Smooth muscle cell (in vitro differentiated cells): ENCODE measurements around the gene CBX3. TPM values are rescaled to one million over a fixed set of nuclear protein-coding genes. Genes with fewer than 3 reads are reported as not detected.

Experiments
- DNase-seq: peaks from one replicate; lab custom pipeline; 2025; ENCODE audit not compliant: unreplicated experiment; lab: John Stamatoyannopoulos, UW
- H2AFZ ChIP-seq: fragments of 200-600 bp; sonication (generic); 2 replicates; pipeline ENCODE4 v1.6.0; 2016; ENCODE audit warnings: antibody characterized with exemption, low read depth, mild to moderate bottlenecking
- H3F3A ChIP-seq: fragments of 200-600 bp; sonication (generic); 2 replicates; pipeline ENCODE4 v1.6.0; 2017; ENCODE audit warnings: antibody characterized with exemption, low read depth
- H3K27ac ChIP-seq: fragments of 200-600 bp; sonication (generic); 2 replicates; pipeline ENCODE4 v1.5.1; 2016; ENCODE audit warnings: low read depth, mild to moderate bottlenecking
- H3K27me3 ChIP-seq: fragments of 200-600 bp; sonication (generic); 2 replicates; pipeline ENCODE4 v1.6.1; 2016; ENCODE audit warnings: low read depth, mild to moderate bottlenecking
- H3K36me3 ChIP-seq: fragments of 200-600 bp; sonication (generic); 2 replicates; pipeline ENCODE4 v1.5.1; 2016; ENCODE audit warnings: low read depth
- H3K4me1 ChIP-seq: fragments of 200-600 bp; sonication (generic); 2 replicates; pipeline ENCODE4 v1.5.1; 2016; ENCODE audit warnings: low read depth
- H3K4me2 ChIP-seq: fragments of 200-600 bp; sonication (generic); 2 replicates; pipeline ENCODE4 v1.6.0; 2016; ENCODE audit warnings: mild to moderate bottlenecking
- H3K4me3 ChIP-seq: fragments of 200-600 bp; sonication (generic); 2 replicates; pipeline ENCODE4 v1.5.1; 2016; ENCODE audit warnings: mild to moderate bottlenecking
- H3K79me2 ChIP-seq: fragments of 200-600 bp; sonication (generic); 2 replicates; pipeline ENCODE4 v1.6.0; 2016; ENCODE audit warnings: low read depth, mild to moderate bottlenecking
- H3K9ac ChIP-seq: fragments of 200-600 bp; sonication (generic); 2 replicates; pipeline ENCODE4 v1.6.0; 2016; ENCODE audit warnings: low read depth
- H3K9me3 ChIP-seq: fragments of 200-600 bp; sonication (generic); replicated peaks from 2 replicates; pipeline ENCODE4 v1.5.1; 2016; ENCODE audit warnings: low read depth
- H4K20me1 ChIP-seq: fragments of 200-600 bp; sonication (generic); 2 replicates; pipeline ENCODE4 v1.6.0; 2016; ENCODE audit warnings: low read depth
- CTCF ChIP-seq: fragments of 200-600 bp; sonication (generic); IDR thresholded peaks from 2 replicates; pipeline ENCODE4 v1.5.1; 2017; ENCODE audit warnings: borderline replicate concordance, mild to moderate bottlenecking, antibody characterized with exemption; ENCODE audit not compliant: insufficient read depth, poor library complexity, severe bottlenecking
- WGBS: methylation state at CpG from one replicate; pipeline ENCODE4 v1.1.7; 2016; ENCODE audit warnings: low lambda C conversion rate; 5-methylcytosine and 5-hydroxymethylcytosine counted together
- polyA plus RNA-seq: library from polyadenylated mRNA; unstranded; fragments of >200 nt; fragmentation: Nextera tagmentation; extraction: Ambion mirVana; gene quantifications from 2 replicates; pipeline ENCODE4 v1.2.1, GENCODE V29; 2016
- total RNA-seq: library from RNA; depleted of rRNA; stranded (reverse); fragments of >200 nt; gene quantifications from 2 replicates; pipeline ENCODE4 v1.2.3, GENCODE V29; 2014

The CBX3 gene
- total and polyA plus RNA-seq, 2 experiments from 2014 or later, result 119 to 156 TPM

GRCh38 chr7:26168458-26169023 lies 33.0 kb upstream of the CBX3 start:
- no peak overlapping the region for H3K9ac ChIP-seq
- no peaks in the 10 kb centered on the region for H3K79me2 ChIP-seq
- no peaks in the 10 kb centered on the region for H4K20me1 ChIP-seq
- H3K27ac ChIP-seq, result no peak overlapping the region
- no peaks in the 10 kb centered on the region for H3K9me3 ChIP-seq
- H3F3A ChIP-seq, result no peaks in the 10 kb centered on the region
- no peaks in the 10 kb centered on the region for H3K36me3 ChIP-seq
- no peak overlapping the region for H3K4me2 ChIP-seq
- no peak overlapping the region for H2AFZ ChIP-seq
- 95% methylated on average over 6 of the region's 6 CpGs for WGBS
- TF ChIP-seq CTCF, result peak; percentile 25
- H3K27me3 ChIP-seq, result no peaks in the 10 kb centered on the region
- no peaks in the 10 kb centered on the region for H3K4me1 ChIP-seq
- DNase-seq, result no peak
- H3K4me3 ChIP-seq, result no peak overlapping the region

- Histone ChIP-seq H3F3A (no peaks in the 10 kb centered on the region), H4K20me1 (no peaks in the 10 kb centered on the region), H3K79me2 (no peaks in the 10 kb centered on the region), H3K9ac (no peak overlapping the region), H3K4me3 (no peak overlapping the region), H2AFZ (no peak overlapping the region), H3K36me3 (no peaks in the 10 kb centered on the region), H3K9me3 (no peaks in the 10 kb centered on the region), H3K4me1 (no peaks in the 10 kb centered on the region), H3K27ac (no peak overlapping the region), H3K4me2 (no peak overlapping the region), H3K27me3 (no peaks in the 10 kb centered on the region)
- TF ChIP-seq CTCF, result no peak
- DNase-seq, result no peak
- 91% methylated on average over 3 of the region's 3 CpGs for WGBS
Measured at GRCh38 chr7:26169271-26169670, 32.3 kb upstream of the CBX3 start.

- Histone ChIP-seq H3K79me2 (no peaks in the 10 kb centered on the region), H3K4me2 (no peak overlapping the region), H3K27ac (no peak overlapping the region), H3K9ac (no peak overlapping the region), H3K4me1 (no peaks in the 10 kb centered on the region), H3K36me3 (no peaks in the 10 kb centered on the region), H3F3A (no peaks in the 10 kb centered on the region), H3K9me3 (no peaks in the 10 kb centered on the region), H3K4me3 (no peak overlapping the region), H3K27me3 (no peaks in the 10 kb centered on the region), H2AFZ (no peak overlapping the region), H4K20me1 (no peaks in the 10 kb centered on the region)
- WGBS, result 52% methylated on average over 1 of the region's 1 CpG
- TF ChIP-seq CTCF, result no peak
- no peak for DNase-seq
Measured at GRCh38 chr7:26170663-26171062, 30.9 kb upstream of the CBX3 start.

- no peak for TF ChIP-seq CTCF
- no peaks in the 10 kb centered on the region for H3K9me3 ChIP-seq
- 94% methylated on average over 2 of the region's 2 CpGs for WGBS
Measured at GRCh38 chr7:26171601-26172000, 29.9 kb upstream of the CBX3 start.

More at GRCh38 chr7:26171601-26172000, 29.9 kb upstream of the CBX3 start:
- Histone ChIP-seq H3K4me1 (no peaks in the 10 kb centered on the region), H3K4me3 (no peak overlapping the region), H4K20me1 (no peaks in the 10 kb centered on the region), H3K27ac (no peak overlapping the region), H3F3A (no peaks in the 10 kb centered on the region), H3K79me2 (no peaks in the 10 kb centered on the region), H3K9ac (no peak overlapping the region), H3K4me2 (no peak overlapping the region), H3K36me3 (no peaks in the 10 kb centered on the region), H2AFZ (no peak overlapping the region), H3K27me3 (no peaks in the 10 kb centered on the region)
- no peak for DNase-seq
